GM12875 (cell line): Measurements from ENCODE around the gene LRTM2.

Source experiments
- H3K4me3 ChIP-seq: one replicate; pipeline ENCODE4 v1.5.1; 2011; ENCODE audit warnings: low read depth, low read length, control low read depth
- CTCF ChIP-seq: IDR thresholded peaks from 2 replicates; pipeline ENCODE4 v1.5.1; 2011; ENCODE audit warnings: low read depth, mild to moderate bottlenecking, control low read depth, inconsistent platforms, low read length, moderate library complexity, borderline replicate concordance; ENCODE audit not compliant: insufficient read depth

Gene LRTM2

DNA sequence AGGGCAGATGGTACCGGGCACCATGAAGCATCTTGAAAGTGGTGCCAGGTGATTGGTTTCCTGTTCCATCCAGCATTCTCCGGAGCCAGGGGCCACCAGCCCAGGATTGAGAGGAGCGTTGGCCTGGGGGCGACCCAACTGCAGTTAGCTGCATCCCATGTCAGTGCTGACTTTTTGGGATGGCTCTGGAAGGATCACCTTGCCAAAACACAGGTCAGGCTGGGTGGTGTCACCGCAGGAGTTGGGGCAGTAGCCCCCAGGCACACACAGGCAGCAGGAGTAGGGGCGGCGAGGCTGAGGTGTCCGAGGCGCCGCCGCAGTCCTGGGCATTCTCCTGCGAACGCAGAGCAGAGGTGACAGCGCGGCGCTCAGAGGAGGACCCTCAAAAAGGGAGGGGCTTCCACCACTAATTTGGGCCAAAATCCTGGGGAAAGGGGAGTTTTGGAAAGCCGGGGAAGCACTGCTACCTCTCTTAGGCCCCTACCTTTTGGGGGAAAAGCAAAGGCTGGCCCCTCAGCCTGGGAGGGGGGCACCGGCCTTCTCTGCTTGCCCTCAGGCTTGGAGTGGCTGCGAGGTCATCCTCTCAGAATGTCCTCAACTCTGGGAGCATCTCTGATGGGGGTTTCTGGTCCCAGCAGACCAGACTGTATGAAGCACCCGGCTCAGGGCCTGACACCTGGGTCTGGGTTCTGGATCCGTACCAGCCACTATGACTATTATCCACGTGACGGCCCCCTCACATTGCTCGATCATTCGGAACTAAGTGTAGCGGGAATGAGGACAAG lies 26.7 kb upstream of the LRTM2 start:
- no peak overlapping the region for H3K4me3 ChIP-seq
- TF ChIP-seq CTCF: no peak

DNA sequence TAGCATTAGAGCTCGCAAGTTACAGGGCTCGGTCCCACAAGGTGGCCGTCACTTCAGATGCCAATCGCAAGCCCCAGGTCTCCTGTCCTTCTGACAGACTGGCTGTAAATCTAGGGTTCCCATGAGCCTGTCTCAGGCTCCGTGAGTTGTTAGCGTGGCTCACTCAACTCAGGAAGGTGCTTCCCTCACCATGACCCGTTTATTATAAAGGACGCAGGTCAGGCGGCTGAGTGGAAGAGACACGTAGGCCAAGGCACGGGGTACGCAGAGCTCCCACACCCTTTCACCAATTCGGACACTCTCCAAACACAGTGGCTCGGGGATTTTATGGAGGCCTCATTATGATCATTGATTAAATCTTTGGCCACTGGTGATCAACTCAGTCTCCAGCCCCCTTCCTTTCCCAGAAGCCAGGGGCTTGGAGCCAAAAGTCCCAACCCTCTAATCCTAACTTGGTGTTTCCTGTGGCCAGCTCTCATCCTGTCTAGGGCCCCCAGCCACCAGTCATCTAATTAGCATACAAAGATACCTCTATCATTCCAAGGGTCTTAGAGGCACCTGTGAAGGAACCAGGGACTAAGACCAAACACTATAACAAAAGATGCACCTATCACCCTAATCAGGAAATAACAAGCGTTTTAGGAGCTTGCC lies 25.8 kb upstream of the LRTM2 start:
- no peak for TF ChIP-seq CTCF
- no peak overlapping the region for H3K4me3 ChIP-seq

- no peak overlapping the region for H3K4me3 ChIP-seq
- TF ChIP-seq CTCF: no peak
These were observed 25.1 kb upstream of the LRTM2 start for GRCh38 chr12:1795221-1795784.

DNA sequence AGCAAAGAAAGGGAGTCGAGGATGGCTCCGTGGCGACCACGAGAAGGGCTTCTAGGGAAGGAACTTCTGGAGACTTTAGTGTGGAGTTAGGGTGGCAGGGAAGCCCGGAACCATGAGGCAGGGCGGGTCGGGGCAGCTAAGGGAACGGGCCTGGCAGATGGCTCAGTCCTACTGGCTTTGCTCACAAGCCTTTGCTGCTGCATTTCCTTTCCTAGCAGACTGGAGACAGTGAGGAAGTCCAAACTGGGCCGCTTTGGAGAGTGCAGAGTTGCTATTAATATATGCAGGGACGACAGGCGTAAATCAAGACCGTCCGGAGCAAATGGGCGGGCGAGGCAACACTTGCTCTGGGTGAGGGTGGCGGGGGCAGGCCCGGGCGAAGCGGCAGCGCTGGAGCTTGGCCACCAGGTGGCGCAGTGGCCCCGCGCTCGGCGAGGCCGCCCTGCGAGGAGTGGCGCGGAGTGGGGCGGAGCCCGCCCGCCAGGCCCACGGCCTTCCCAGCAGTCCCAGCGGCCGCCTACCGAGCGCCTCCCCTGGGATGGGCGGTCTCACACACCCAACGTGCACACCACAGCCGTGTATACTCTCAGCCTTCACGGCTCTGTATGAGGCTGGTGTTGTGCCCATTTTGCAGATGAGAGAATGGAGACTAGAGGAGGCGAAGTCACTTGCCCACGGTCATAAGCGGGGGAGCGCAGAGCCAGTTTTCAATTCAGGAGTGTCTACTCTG lies 24.4 kb upstream of the LRTM2 start:
- peak overlapping the region; percentile 56 for H3K4me3 ChIP-seq
- peak; percentile 95 for TF ChIP-seq CTCF

DNA sequence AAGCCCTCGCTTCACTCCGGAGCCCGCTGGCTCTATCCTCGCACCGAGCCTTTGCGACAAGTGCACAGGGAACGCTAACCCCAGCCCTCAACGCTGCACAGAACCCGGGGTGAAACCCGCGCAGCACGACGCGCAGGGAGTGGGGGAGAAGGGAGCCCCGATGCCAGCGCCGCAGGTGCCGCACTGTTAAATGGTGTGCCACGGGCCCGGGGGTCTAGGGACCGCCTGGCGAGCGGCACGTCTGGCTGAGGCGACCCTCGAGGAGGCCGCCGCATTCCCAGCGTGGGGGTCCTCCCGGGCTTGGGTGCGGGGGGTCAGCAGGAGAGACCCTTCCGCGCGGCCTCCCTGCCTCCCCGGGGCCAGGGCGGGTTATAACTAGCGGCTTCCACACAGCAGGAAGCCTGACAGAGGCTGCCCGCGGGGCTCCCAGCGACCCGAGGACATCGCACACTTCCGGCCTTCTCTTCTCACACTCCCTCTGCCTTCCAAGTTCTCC lies 23.8 kb upstream of the LRTM2 start:
- H3K4me3 ChIP-seq: peak overlapping the region; percentile 56
- no peak for TF ChIP-seq CTCF

DNA sequence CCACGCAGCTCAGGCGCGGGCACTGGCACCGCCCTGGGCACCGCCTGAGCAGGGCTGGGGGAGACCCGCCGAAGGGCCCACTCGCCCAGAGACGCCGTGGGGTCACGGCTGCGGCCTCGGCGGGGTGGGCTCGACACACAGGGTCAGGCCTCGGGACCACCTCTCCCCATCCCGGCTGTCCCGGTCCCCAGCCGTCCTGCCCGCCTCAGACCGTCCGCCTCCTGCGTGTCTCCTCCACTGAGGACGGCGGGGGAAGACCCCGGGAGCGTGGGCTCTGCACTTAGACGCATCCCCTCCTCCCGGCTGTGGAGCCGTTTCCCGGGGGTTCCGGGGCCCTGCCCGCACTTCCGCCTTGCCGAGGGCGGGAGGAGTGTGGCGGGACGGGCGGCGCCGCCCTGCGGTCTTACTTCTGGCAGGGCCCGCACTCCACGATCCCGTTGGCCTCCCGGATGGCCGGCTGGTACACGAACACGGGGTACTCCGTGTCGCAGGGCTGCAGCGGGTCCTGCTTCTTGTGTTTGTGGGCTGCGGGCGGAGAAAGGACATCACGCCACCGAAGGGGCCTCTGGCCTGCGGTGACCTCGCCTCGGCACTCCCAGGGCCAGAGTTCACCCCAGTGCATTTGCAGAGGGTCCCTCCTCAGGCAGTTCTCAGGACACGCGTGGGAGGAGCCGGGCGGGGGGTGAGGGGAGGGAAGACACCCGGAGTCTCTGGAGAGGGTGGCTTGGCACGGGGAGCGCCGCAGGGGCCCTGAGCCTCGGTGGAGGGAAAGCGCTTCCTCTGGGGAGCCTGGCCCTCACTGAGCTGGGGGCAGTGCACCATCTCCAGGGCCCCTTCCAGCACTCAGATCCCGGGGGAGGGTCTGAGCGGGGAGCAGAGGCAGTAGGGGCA lies 23.1 kb upstream of the LRTM2 start:
- TF ChIP-seq CTCF: no peak
- peak overlapping the region; percentile 56 for H3K4me3 ChIP-seq
